Common myeloid progenitor, CD34-positive (primary cell): ENCODE data around the gene PITPNC1.

Experiments used
- CTCF ChIA-PET: fragments of 350-600 bp; sonication (Branson Sonifier 250); formaldehyde crosslinking; loops from one replicate; lab custom pipeline; 2021; ENCODE audit warnings: antibody characterized with exemption; lab: Charles Lee
- POLR2A ChIA-PET: fragments of 350-600 bp; sonication (Branson Sonifier 250); formaldehyde crosslinking; loops from one replicate; lab custom pipeline; 2021; ENCODE audit warnings: antibody characterized with exemption; lab: Charles Lee
- DNase-seq, 3 donors: peaks; one replicate each; pipeline versions ENCODE4 v3.0.0 to v3.0.0-alpha.2; 2013
- H3K27ac ChIP-seq, 2 experiments: 1 replicate in 1 of 2; 2 replicates in 1 of 2; pipeline ENCODE4 v1.7.0; 2013; ENCODE audit warnings: inconsistent platforms in 2 of 2, low read length in 2 of 2, mild to moderate bottlenecking in 2 of 2, low read depth in 1 of 2, moderate library complexity in 1 of 2; ENCODE audit not compliant: severe bottlenecking in 2 of 2, insufficient read depth in 1 of 2, poor library complexity in 1 of 2
- H3K27me3 ChIP-seq, 5 experiments: replicated peaks in 2 of 5; 1 replicate in 3 of 5; 2 replicates in 2 of 5; pipeline versions ENCODE4 v1.6.1 to v1.7.0; 2013; ENCODE audit warnings: low read length in 4 of 5, mild to moderate bottlenecking in 2 of 5, moderate library complexity in 2 of 5, inconsistent platforms in 1 of 5; ENCODE audit not compliant: insufficient read depth in 5 of 5, control insufficient read depth in 4 of 5
- H3K36me3 ChIP-seq, 4 experiments: 1 replicate in 2 of 4; 2 replicates in 2 of 4; pipeline versions ENCODE4 v1.6.1 to v1.7.0; 2013; ENCODE audit warnings: low read length in 3 of 4, control low read depth in 1 of 4, mild to moderate bottlenecking in 1 of 4; ENCODE audit not compliant: control insufficient read depth in 4 of 4, insufficient read depth in 4 of 4
- H3K4me1 ChIP-seq, 4 experiments: 1 replicate in 3 of 4; 2 replicates in 1 of 4; pipeline versions ENCODE4 v1.6.1 to v1.7.1; 2013; ENCODE audit warnings: low read length in 3 of 4, mild to moderate bottlenecking in 3 of 4, control low read depth in 1 of 4, inconsistent platforms in 1 of 4, moderate library complexity in 1 of 4; ENCODE audit not compliant: control insufficient read depth in 4 of 4, insufficient read depth in 4 of 4; ENCODE audit errors: control extremely low read depth in 1 of 4
- H3K4me3 ChIP-seq, 7 experiments: 1 replicate in 4 of 7; 2 replicates in 3 of 7; pipeline versions ENCODE4 v1.5.1 to v1.7.0; 2013; ENCODE audit warnings: mild to moderate bottlenecking in 7 of 7, low read length in 6 of 7, moderate library complexity in 6 of 7, inconsistent platforms in 2 of 7, low read depth in 2 of 7, control low read depth in 1 of 7; ENCODE audit not compliant: insufficient read depth in 4 of 7, control insufficient read depth in 1 of 7; ENCODE audit errors: extremely low read depth in 1 of 7
- H3K9me3 ChIP-seq, 5 experiments: 1 replicate in 4 of 5; 2 replicates in 1 of 5; pipeline versions ENCODE4 v1.6.1 to v1.7.1; 2013; ENCODE audit warnings: low read length in 4 of 5, mild to moderate bottlenecking in 2 of 5, inconsistent platforms in 1 of 5, low read depth in 1 of 5, moderate library complexity in 1 of 5; ENCODE audit not compliant: control insufficient read depth in 4 of 5, insufficient read depth in 2 of 5; ENCODE audit errors: control extremely low read depth in 1 of 5
- WGBS: methylation state at CpG from one replicate; pipeline ENCODE4 v1.1.5; 2013; ENCODE audit not compliant: insufficient coverage; 5-methylcytosine and 5-hydroxymethylcytosine counted together

The PITPNC1 gene

GRCh38 chr17:67565068-67565467, 188.0 kb downstream of the PITPNC1 start:
- 80% methylated on average over 1 of the region's 2 CpGs for WGBS
- ChIA-PET POLR2A (no interaction called here), CTCF (no interaction called here)
- no peaks in the 10 kb centered on the region for H3K4me1 ChIP-seq
- no peaks in the 10 kb centered on the region for H3K36me3 ChIP-seq
- H3K27me3 ChIP-seq: no peaks in the 10 kb centered on the region
- no peak overlapping the region for H3K4me3 ChIP-seq
- no peak overlapping the region for H3K27ac ChIP-seq
- H3K9me3 ChIP-seq: no peaks in the 10 kb centered on the region
- DNase-seq: no peak

DNA sequence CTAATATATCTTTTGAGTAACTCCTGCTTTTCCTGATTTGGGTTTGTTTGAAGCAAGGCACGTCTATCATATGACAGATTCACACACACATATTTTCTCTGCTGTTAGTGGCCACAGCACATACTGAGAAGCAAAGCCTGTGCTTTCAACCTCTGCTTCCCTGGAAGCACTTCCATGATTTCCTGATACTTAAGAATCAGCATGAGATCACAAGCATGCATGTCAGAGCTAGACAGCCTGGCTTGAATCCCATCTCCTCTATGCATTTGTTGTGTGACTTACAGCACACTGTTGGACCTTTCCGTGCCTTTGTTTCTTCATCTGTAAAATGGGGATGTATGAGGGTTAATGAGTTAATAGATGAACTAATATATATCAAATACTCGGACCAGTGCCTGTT, 189.6 kb downstream of the PITPNC1 start:
- POLR2A ChIA-PET: no interaction called here
- no peak for DNase-seq
- CTCF ChIA-PET: no interaction called here
- Histone ChIP-seq H3K27me3 (no peaks in the 10 kb centered on the region), H3K4me3 (no peak overlapping the region), H3K9me3 (no peaks in the 10 kb centered on the region), H3K27ac (no peak overlapping the region), H3K4me1 (no peaks in the 10 kb centered on the region), H3K36me3 (peaks cover 0 to 4% (median 0%) of the 10 kb centered on the region in 4 experiments)
- 80% methylated on average over 1 of the region's 3 CpGs for WGBS

GRCh38 chr17:67569015-67569451, 192.0 kb downstream of the PITPNC1 start:
- Histone ChIP-seq H3K4me3 (no peak overlapping the region), H3K36me3 (peaks cover 0 to 4% (median 0%) of the 10 kb centered on the region in 4 experiments), H3K27me3 (no peaks in the 10 kb centered on the region), H3K9me3 (no peaks in the 10 kb centered on the region), H3K27ac (no peak overlapping the region), H3K4me1 (no peaks in the 10 kb centered on the region)
- POLR2A ChIA-PET: no interaction called here
- DNase-seq: no peak
- WGBS: 83% methylated on average over 4 of the region's 5 CpGs
- CTCF ChIA-PET: interaction anchor here (1.2 kb wide), 1 partner anchor 18 kb away, joined by 3 read pairs; no protein-coding TSS in a partner anchor

- Histone ChIP-seq H3K4me3 (no peak overlapping the region), H3K27me3 (no peaks in the 10 kb centered on the region), H3K36me3 (peaks cover 0 to 4% (median 0%) of the 10 kb centered on the region in 4 experiments), H3K27ac (no peak overlapping the region), H3K9me3 (no peaks in the 10 kb centered on the region), H3K4me1 (no peaks in the 10 kb centered on the region)
- ChIA-PET POLR2A (no interaction called here), CTCF (no interaction called here)
- 96% methylated on average over 6 of the region's 6 CpGs for WGBS
- DNase-seq: no peak
Measured at GRCh38 chr17:67569873-67570272, 192.8 kb downstream of the PITPNC1 start.

- no CpG with 5 or more reads among the region's 1 CpG for WGBS
- H3K27ac ChIP-seq: no peak overlapping the region
- CTCF ChIA-PET: no interaction called here
- H3K27me3 ChIP-seq: no peaks in the 10 kb centered on the region
- H3K9me3 ChIP-seq: no peaks in the 10 kb centered on the region
- no peak for DNase-seq
- POLR2A ChIA-PET: no interaction called here
- H3K4me3 ChIP-seq: no peak overlapping the region
- H3K36me3 ChIP-seq: peaks cover 0 to 4% (median 0%) of the 10 kb centered on the region in 4 experiments
- H3K4me1 ChIP-seq: no peaks in the 10 kb centered on the region
Measured at GRCh38 chr17:67570797-67571196, 193.7 kb downstream of the PITPNC1 start.

- H3K27ac ChIP-seq: no peak overlapping the region
- no peak overlapping the region for H3K4me3 ChIP-seq
- H3K4me1 ChIP-seq: no peaks in the 10 kb centered on the region
- H3K9me3 ChIP-seq: no peaks in the 10 kb centered on the region
- 100% methylated on average over 6 of the region's 6 CpGs for WGBS
- ChIA-PET POLR2A (no interaction called here), CTCF (no interaction called here)
- DNase-seq: no peak
- peaks cover 0 to 4% (median 0%) of the 10 kb centered on the region in 4 experiments for H3K36me3 ChIP-seq
- no peaks in the 10 kb centered on the region for H3K27me3 ChIP-seq
Measured at GRCh38 chr17:67571478-67571877, 194.4 kb downstream of the PITPNC1 start.

- H3K27ac ChIP-seq: no peak overlapping the region
- ChIA-PET POLR2A (no interaction called here), CTCF (no interaction called here)
- no peak overlapping the region for H3K4me3 ChIP-seq
- no peaks in the 10 kb centered on the region for H3K9me3 ChIP-seq
- 100% methylated on average over 3 of the region's 4 CpGs for WGBS
- DNase-seq: no peak
- H3K27me3 ChIP-seq: no peaks in the 10 kb centered on the region
- H3K36me3 ChIP-seq: peaks cover 0 to 6% (median 0%) of the 10 kb centered on the region in 4 experiments
- no peaks in the 10 kb centered on the region for H3K4me1 ChIP-seq
Measured at GRCh38 chr17:67573987-67574657, 197.0 kb downstream of the PITPNC1 start.
